GM18907 (cell line): ENCODE results near the gene HDHD5.
A peak's percentile ranks its signal among the peaks of the same experiment; 100 is the strongest.

Source experiments
- ATAC-seq: cut with Tn5 transposase; IDR thresholded peaks from one replicate; pipeline ENCODE4 v1.9.1; 2021; ENCODE audit warnings: mild to moderate bottlenecking, moderate library complexity; ENCODE audit not compliant: unreplicated experiment

Gene HDHD5

GRCh38 chr22:17158568-17159503 is at the start of gene HDHD5:
Gene HDHD5 (minus strand): TSS chr22:17159277. CDS start chr22:17159251, 26 bp downstream.
- ATAC-seq, result peak; percentile 70

GRCh38 chr22:17205432-17205831 is 46.4 kb upstream of the HDHD5 start:
- no peak for ATAC-seq

GRCh38 chr22:17201285-17201945 is 42.3 kb upstream of the HDHD5 start:
- no peak for ATAC-seq

GRCh38 chr22:17199003-17199731 is 40.1 kb upstream of the HDHD5 start:
- no peak for ATAC-seq

- ATAC-seq, result no peak
Observed at GRCh38 chr22:17198170-17199002, 39.3 kb upstream of the HDHD5 start.

- no peak for ATAC-seq
Observed at GRCh38 chr22:17194213-17194612, 35.1 kb upstream of the HDHD5 start.

- no peak for ATAC-seq
Observed at GRCh38 chr22:17192186-17192585, 33.1 kb upstream of the HDHD5 start.

- no peak for ATAC-seq
Observed at GRCh38 chr22:17191163-17191784, 32.2 kb upstream of the HDHD5 start.

GRCh38 chr22:17190702-17191101 is 31.6 kb upstream of the HDHD5 start:
- no peak for ATAC-seq

- ATAC-seq, result no peak
Observed at GRCh38 chr22:17176715-17177114, 17.6 kb upstream of the HDHD5 start.

- ATAC-seq, result no peak
Observed at GRCh38 chr22:17172029-17172833, 13.2 kb upstream of the HDHD5 start.

GRCh38 chr22:17171153-17172028 is 12.3 kb upstream of the HDHD5 start:
- ATAC-seq, result peak; percentile 90

- ATAC-seq, result no peak
Observed at GRCh38 chr22:17167486-17167885, 8.4 kb upstream of the HDHD5 start.

- no peak for ATAC-seq
Observed at GRCh38 chr22:17164392-17165024, 5.4 kb upstream of the HDHD5 start.

- no peak for ATAC-seq
Observed at GRCh38 chr22:17162731-17163130, 3.7 kb upstream of the HDHD5 start.

- ATAC-seq, result no peak
Observed at GRCh38 chr22:17161991-17162390, 2.9 kb upstream of the HDHD5 start.

- peak; percentile 27 for ATAC-seq
Observed at GRCh38 chr22:17159504-17159951, 451 bp upstream of the HDHD5 start.

- no peak for ATAC-seq
Observed at GRCh38 chr22:17158176-17158567, 905 bp downstream of the HDHD5 start.
